ENCODE measurements around the gene PKP1.

Gene PKP1

GRCh38 chr1:201260648-201261311 is 22.5 kb upstream of the PKP1 start:
- no peak for DNase-seq (ENCODE audit: low read depth)

GRCh38 chr1:201261771-201262547 is 21.3 kb upstream of the PKP1 start:
- no peak for DNase-seq (ENCODE audit: low read depth)

- no peak for DNase-seq (ENCODE audit: low read depth)
Measured at GRCh38 chr1:201262963-201263608, 20.2 kb upstream of the PKP1 start.

GRCh38 chr1:201264072-201264471 is 19.2 kb upstream of the PKP1 start:
- DNase-seq (ENCODE audit: low read depth) = no peak

- DNase-seq (ENCODE audit: low read depth) = no peak
Measured at GRCh38 chr1:201264554-201264953, 18.8 kb upstream of the PKP1 start.

GRCh38 chr1:201265756-201266155 is 17.6 kb upstream of the PKP1 start:
- no peak for DNase-seq (ENCODE audit: low read depth)

- DNase-seq (ENCODE audit: low read depth) = no peak
Measured at GRCh38 chr1:201266276-201266675, 17.0 kb upstream of the PKP1 start.

GRCh38 chr1:201266774-201267173 is 16.5 kb upstream of the PKP1 start:
- no peak for DNase-seq (ENCODE audit: low read depth)

- no peak for DNase-seq (ENCODE audit: low read depth)
Measured at GRCh38 chr1:201267481-201268229, 15.7 kb upstream of the PKP1 start.

- no peak for DNase-seq (ENCODE audit: low read depth)
Measured at GRCh38 chr1:201268604-201269151, 14.6 kb upstream of the PKP1 start.

GRCh38 chr1:201269281-201269680 is 14.0 kb upstream of the PKP1 start:
- no peak for DNase-seq (ENCODE audit: low read depth)

GRCh38 chr1:201269900-201270410 is 13.4 kb upstream of the PKP1 start:
- DNase-seq (ENCODE audit: low read depth) = no peak

- DNase-seq (ENCODE audit: low read depth) = no peak
Measured at GRCh38 chr1:201270616-201271390, 12.5 kb upstream of the PKP1 start.

GRCh38 chr1:201272799-201273198 is 10.5 kb upstream of the PKP1 start:
- DNase-seq (ENCODE audit: low read depth) = no peak

- DNase-seq (ENCODE audit: low read depth) = no peak
Measured at GRCh38 chr1:201274616-201275252, 8.6 kb upstream of the PKP1 start.

- no peak for DNase-seq (ENCODE audit: low read depth)
Measured at GRCh38 chr1:201275253-201275666, 8.0 kb upstream of the PKP1 start.

GRCh38 chr1:201276891-201277290 is 6.4 kb upstream of the PKP1 start:
- no peak for DNase-seq (ENCODE audit: low read depth)

GRCh38 chr1:201277441-201277840 is 5.9 kb upstream of the PKP1 start:
- no peak for DNase-seq (ENCODE audit: low read depth)

- no peak for DNase-seq (ENCODE audit: low read depth)
Measured at GRCh38 chr1:201279313-201279712, 4.0 kb upstream of the PKP1 start.

GRCh38 chr1:201280884-201281283 is 2.4 kb upstream of the PKP1 start:
- DNase-seq (ENCODE audit: low read depth) = no peak

GRCh38 chr1:201281573-201281972 is 1.7 kb upstream of the PKP1 start:
- no peak for DNase-seq (ENCODE audit: low read depth)

Data from CMK (cell line).